ENCODE data around the gene DCTN3.

- TF ChIP-seq, protein P1, sequence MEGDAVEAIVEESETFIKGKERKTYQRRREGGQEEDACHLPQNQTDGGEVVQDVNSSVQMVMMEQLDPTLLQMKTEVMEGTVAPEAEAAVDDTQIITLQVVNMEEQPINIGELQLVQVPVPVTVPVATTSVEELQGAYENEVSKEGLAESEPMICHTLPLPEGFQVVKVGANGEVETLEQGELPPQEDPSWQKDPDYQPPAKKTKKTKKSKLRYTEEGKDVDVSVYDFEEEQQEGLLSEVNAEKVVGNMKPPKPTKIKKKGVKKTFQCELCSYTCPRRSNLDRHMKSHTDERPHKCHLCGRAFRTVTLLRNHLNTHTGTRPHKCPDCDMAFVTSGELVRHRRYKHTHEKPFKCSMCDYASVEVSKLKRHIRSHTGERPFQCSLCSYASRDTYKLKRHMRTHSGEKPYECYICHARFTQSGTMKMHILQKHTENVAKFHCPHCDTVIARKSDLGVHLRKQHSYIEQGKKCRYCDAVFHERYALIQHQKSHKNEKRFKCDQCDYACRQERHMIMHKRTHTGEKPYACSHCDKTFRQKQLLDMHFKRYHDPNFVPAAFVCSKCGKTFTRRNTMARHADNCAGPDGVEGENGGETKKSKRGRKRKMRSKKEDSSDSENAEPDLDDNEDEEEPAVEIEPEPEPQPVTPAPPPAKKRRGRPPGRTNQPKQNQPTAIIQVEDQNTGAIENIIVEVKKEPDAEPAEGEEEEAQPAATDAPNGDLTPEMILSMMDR (IDR thresholded peaks at IDR 0.05; ENCODE audit: extremely low read depth in 1 of 2, insufficient read depth in 1 of 2, low read depth in 1 of 2, low read length in 2 of 2), result no peak
- no peak for TF ChIP-seq POLR2A (IDR thresholded peaks at IDR 0.05; ENCODE audit: low read depth, low read length)
- TF ChIP-seq EZH2 (IDR thresholded peaks at IDR 0.05; ENCODE audit: borderline replicate concordance, low read depth, low read length, severe bottlenecking), result no peak
Observed at GRCh38 chr9:34571481-34571810, 48.8 kb downstream of the DCTN3 start.
